Body of pancreas (tissue), 4 donors: ENCODE data around the gene CYP2U1.

Experiments
- CTCF ChIP-seq, 7 experiments: fragments of 450-650 bp in 4 of 7; fragments of 200-600 bp in 3 of 7; sonication (generic) in 3 of 7; IDR thresholded peaks; one replicate each; pipeline ENCODE4 v1.5.1; 2016 to 2019; ENCODE audit warnings: antibody characterized with exemption in 7 of 7
- POLR2A ChIP-seq, 3 donors: fragments of 450-650 bp; IDR thresholded peaks; one replicate each; pipeline ENCODE4 v1.6.1; 2016; ENCODE audit warnings: antibody characterized with exemption in 3 of 3, mild to moderate bottlenecking in 2 of 3

- TF ChIP-seq POLR2A (IDR thresholded peaks at IDR 0.05) (no peak), CTCF (IDR thresholded peaks at IDR 0.05) (no peak)
Measured at GRCh38 chr4:107950746-107951540, 19.6 kb downstream of the CYP2U1 start.
